ENCODE results near the gene LGR5. TPM values are rescaled to one million over a fixed set of nuclear protein-coding genes. Genes with fewer than 3 reads are reported as not detected.

LGR5 gene
- total RNA-seq, 1 experiment from 2014 or later, result 0.17 TPM

DNA sequence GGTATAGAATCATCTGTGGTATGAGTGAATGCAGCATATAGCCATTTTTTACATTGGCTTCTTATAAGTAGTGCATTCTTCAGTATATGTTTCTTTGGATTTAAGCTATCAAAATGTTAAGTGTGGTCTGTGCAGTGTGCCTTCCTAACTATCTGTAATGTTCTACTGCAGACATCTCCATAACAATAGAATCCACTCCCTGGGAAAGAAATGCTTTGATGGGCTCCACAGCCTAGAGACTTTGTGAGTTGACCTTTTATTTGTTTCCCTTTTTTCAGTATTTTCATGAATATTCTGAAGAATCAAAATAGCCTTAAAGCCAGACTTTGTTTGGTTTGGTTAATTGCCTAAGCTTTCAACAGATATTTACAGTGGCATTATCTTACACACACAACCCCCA is 116.8 kb downstream of the LGR5 start:
- peak; percentile 43 for ATAC-seq
- POLR2A ChIA-PET, result interaction anchor here (0.6 kb wide), 1 partner anchor 713 kb away, joined by 3 read pairs; no protein-coding TSS in a partner anchor
- Mint-ChIP-seq H3K27me3 (ENCODE audit: low read depth) (no peaks in the 10 kb centered on the region), H3K4me1 (peaks cover 13% of the 10 kb centered on the region), H3K27ac (no peak overlapping the region), H3K36me3 (no peaks in the 10 kb centered on the region), H3K9me3 (peaks cover 5% of the 10 kb centered on the region; the same call in 1 of the 2 replicates), H3K4me3 (no peak overlapping the region)
- DNase-seq (ENCODE audit: low spot score), result no peak
- CTCF ChIA-PET, result interaction anchor here (0.6 kb wide), 1 partner anchor 92 kb away, joined by 3 read pairs; no protein-coding TSS in a partner anchor
- no peak for TF ChIP-seq TEAD4 (CRISPR knock-in tag; IDR thresholded peaks at IDR 0.05)
- TF ChIP-seq, protein P1, sequence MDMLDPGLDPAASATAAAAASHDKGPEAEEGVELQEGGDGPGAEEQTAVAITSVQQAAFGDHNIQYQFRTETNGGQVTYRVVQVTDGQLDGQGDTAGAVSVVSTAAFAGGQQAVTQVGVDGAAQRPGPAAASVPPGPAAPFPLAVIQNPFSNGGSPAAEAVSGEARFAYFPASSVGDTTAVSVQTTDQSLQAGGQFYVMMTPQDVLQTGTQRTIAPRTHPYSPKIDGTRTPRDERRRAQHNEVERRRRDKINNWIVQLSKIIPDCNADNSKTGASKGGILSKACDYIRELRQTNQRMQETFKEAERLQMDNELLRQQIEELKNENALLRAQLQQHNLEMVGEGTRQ (CRISPR knock-in tag; IDR thresholded peaks at IDR 0.05), result no peak
- no peak for TF ChIP-seq NFYB (CRISPR knock-in tag; conservative IDR thresholded peaks at IDR 0.05; ENCODE audit: low read depth)
- no peak for TF ChIP-seq CBFB (CRISPR knock-in tag; IDR thresholded peaks at IDR 0.05; ENCODE audit: low read depth)
- TF ChIP-seq, protein P2, sequence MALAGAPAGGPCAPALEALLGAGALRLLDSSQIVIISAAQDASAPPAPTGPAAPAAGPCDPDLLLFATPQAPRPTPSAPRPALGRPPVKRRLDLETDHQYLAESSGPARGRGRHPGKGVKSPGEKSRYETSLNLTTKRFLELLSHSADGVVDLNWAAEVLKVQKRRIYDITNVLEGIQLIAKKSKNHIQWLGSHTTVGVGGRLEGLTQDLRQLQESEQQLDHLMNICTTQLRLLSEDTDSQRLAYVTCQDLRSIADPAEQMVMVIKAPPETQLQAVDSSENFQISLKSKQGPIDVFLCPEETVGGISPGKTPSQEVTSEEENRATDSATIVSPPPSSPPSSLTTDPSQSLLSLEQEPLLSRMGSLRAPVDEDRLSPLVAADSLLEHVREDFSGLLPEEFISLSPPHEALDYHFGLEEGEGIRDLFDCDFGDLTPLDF (CRISPR knock-in tag; IDR thresholded peaks at IDR 0.05), result no peak
- TF ChIP-seq RORB (CRISPR knock-in tag; IDR thresholded peaks at IDR 0.05), result no peak
- TF ChIP-seq, protein P3, sequence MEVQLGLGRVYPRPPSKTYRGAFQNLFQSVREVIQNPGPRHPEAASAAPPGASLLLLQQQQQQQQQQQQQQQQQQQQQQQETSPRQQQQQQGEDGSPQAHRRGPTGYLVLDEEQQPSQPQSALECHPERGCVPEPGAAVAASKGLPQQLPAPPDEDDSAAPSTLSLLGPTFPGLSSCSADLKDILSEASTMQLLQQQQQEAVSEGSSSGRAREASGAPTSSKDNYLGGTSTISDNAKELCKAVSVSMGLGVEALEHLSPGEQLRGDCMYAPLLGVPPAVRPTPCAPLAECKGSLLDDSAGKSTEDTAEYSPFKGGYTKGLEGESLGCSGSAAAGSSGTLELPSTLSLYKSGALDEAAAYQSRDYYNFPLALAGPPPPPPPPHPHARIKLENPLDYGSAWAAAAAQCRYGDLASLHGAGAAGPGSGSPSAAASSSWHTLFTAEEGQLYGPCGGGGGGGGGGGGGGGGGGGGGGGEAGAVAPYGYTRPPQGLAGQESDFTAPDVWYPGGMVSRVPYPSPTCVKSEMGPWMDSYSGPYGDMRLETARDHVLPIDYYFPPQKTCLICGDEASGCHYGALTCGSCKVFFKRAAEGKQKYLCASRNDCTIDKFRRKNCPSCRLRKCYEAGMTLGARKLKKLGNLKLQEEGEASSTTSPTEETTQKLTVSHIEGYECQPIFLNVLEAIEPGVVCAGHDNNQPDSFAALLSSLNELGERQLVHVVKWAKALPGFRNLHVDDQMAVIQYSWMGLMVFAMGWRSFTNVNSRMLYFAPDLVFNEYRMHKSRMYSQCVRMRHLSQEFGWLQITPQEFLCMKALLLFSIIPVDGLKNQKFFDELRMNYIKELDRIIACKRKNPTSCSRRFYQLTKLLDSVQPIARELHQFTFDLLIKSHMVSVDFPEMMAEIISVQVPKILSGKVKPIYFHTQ (CRISPR knock-in tag; IDR thresholded peaks at IDR 0.05), result no peak
- TF ChIP-seq, protein P4, sequence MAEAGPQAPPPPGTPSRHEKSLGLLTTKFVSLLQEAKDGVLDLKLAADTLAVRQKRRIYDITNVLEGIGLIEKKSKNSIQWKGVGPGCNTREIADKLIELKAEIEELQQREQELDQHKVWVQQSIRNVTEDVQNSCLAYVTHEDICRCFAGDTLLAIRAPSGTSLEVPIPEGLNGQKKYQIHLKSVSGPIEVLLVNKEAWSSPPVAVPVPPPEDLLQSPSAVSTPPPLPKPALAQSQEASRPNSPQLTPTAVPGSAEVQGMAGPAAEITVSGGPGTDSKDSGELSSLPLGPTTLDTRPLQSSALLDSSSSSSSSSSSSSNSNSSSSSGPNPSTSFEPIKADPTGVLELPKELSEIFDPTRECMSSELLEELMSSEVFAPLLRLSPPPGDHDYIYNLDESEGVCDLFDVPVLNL (CRISPR knock-in tag; IDR thresholded peaks at IDR 0.05; ENCODE audit: borderline replicate concordance, low read depth), result no peak
- TF ChIP-seq TCF7 (CRISPR knock-in tag; IDR thresholded peaks at IDR 0.05; ENCODE audit: low read depth), result no peak
- TF ChIP-seq, protein P5, sequence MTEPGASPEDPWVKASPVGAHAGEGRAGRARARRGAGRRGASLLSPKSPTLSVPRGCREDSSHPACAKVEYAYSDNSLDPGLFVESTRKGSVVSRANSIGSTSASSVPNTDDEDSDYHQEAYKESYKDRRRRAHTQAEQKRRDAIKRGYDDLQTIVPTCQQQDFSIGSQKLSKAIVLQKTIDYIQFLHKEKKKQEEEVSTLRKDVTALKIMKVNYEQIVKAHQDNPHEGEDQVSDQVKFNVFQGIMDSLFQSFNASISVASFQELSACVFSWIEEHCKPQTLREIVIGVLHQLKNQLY (CRISPR knock-in tag; IDR thresholded peaks at IDR 0.05), result no peak
- no peak for TF ChIP-seq ZNF232 (CRISPR knock-in tag; IDR thresholded peaks at IDR 0.05)
- TF ChIP-seq RELA (CRISPR knock-in tag; IDR thresholded peaks at IDR 0.05; ENCODE audit: borderline replicate concordance), result no peak
- no peak for TF ChIP-seq HMGA2 (CRISPR knock-in tag; IDR thresholded peaks at IDR 0.05)
- TF ChIP-seq, protein P6, sequence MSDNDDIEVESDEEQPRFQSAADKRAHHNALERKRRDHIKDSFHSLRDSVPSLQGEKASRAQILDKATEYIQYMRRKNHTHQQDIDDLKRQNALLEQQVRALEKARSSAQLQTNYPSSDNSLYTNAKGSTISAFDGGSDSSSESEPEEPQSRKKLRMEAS (CRISPR knock-in tag; IDR thresholded peaks at IDR 0.05), result no peak
- TF ChIP-seq, protein P7, sequence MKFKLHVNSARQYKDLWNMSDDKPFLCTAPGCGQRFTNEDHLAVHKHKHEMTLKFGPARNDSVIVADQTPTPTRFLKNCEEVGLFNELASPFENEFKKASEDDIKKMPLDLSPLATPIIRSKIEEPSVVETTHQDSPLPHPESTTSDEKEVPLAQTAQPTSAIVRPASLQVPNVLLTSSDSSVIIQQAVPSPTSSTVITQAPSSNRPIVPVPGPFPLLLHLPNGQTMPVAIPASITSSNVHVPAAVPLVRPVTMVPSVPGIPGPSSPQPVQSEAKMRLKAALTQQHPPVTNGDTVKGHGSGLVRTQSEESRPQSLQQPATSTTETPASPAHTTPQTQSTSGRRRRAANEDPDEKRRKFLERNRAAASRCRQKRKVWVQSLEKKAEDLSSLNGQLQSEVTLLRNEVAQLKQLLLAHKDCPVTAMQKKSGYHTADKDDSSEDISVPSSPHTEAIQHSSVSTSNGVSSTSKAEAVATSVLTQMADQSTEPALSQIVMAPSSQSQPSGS (CRISPR knock-in tag; IDR thresholded peaks at IDR 0.05; ENCODE audit: borderline replicate concordance, low read depth), result no peak
- no peak for TF ChIP-seq SOX15 (CRISPR knock-in tag; IDR thresholded peaks at IDR 0.05)
- TF ChIP-seq, protein P8, sequence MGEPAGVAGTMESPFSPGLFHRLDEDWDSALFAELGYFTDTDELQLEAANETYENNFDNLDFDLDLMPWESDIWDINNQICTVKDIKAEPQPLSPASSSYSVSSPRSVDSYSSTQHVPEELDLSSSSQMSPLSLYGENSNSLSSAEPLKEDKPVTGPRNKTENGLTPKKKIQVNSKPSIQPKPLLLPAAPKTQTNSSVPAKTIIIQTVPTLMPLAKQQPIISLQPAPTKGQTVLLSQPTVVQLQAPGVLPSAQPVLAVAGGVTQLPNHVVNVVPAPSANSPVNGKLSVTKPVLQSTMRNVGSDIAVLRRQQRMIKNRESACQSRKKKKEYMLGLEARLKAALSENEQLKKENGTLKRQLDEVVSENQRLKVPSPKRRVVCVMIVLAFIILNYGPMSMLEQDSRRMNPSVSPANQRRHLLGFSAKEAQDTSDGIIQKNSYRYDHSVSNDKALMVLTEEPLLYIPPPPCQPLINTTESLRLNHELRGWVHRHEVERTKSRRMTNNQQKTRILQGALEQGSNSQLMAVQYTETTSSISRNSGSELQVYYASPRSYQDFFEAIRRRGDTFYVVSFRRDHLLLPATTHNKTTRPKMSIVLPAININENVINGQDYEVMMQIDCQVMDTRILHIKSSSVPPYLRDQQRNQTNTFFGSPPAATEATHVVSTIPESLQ (CRISPR knock-in tag; IDR thresholded peaks at IDR 0.05), result no peak

Measured in WTC11 (cell line).